Fibroblast of peridontal ligament (primary cell): ENCODE measurements around the gene NR2C1.
"Not testable (repeated sequence)": the region's sequence is repeated elsewhere in the genome, so short reads cannot be mapped to it uniquely, and the experiment has no call there.

Source experiments
- DNase-seq: peaks from one replicate; pipeline ENCODE4 v3.0.0-alpha.2; 2010; ENCODE audit errors: extremely low read depth

NR2C1 gene

GRCh38 chr12:95002754-95003153 lies 70.7 kb downstream of the NR2C1 start:
- no peak for DNase-seq

GRCh38 chr12:94998326-94998725 lies 75.1 kb downstream of the NR2C1 start:
- no peak for DNase-seq

- DNase-seq, result no peak
These were observed 75.7 kb downstream of the NR2C1 start for GRCh38 chr12:94997726-94998125.

GRCh38 chr12:94997061-94997460 lies 76.4 kb downstream of the NR2C1 start:
- DNase-seq, result no peak

GRCh38 chr12:94994312-94994711 lies 79.1 kb downstream of the NR2C1 start:
- peak; percentile 34 for DNase-seq

- not testable (repeated sequence) for DNase-seq
These were observed 79.6 kb downstream of the NR2C1 start for GRCh38 chr12:94993855-94994254.

GRCh38 chr12:94990222-94990621 lies 83.2 kb downstream of the NR2C1 start:
- no peak for DNase-seq

- DNase-seq, result no peak
These were observed 84.9 kb downstream of the NR2C1 start for GRCh38 chr12:94988471-94988870.

- DNase-seq, result no peak
These were observed 85.6 kb downstream of the NR2C1 start for GRCh38 chr12:94987801-94988200.

GRCh38 chr12:94987076-94987669 lies 86.2 kb downstream of the NR2C1 start:
- DNase-seq, result no peak

- not testable (repeated sequence) for DNase-seq
These were observed 88.3 kb downstream of the NR2C1 start for GRCh38 chr12:94985099-94985498.

- DNase-seq, result no peak
These were observed 90.1 kb downstream of the NR2C1 start for GRCh38 chr12:94983321-94983720.

GRCh38 chr12:94982456-94982855 lies 91.0 kb downstream of the NR2C1 start:
- DNase-seq, result peak; percentile 46

GRCh38 chr12:94980577-94980976 lies 92.8 kb downstream of the NR2C1 start:
- DNase-seq, result peak; percentile 74

GRCh38 chr12:94979941-94980340 lies 93.5 kb downstream of the NR2C1 start:
- DNase-seq, result no peak

GRCh38 chr12:94977766-94978468 lies 95.5 kb downstream of the NR2C1 start:
- no peak for DNase-seq

- no peak for DNase-seq
These were observed 100.2 kb downstream of the NR2C1 start for GRCh38 chr12:94973221-94973620.

GRCh38 chr12:94972795-94973194 lies 100.6 kb downstream of the NR2C1 start:
- no peak for DNase-seq

GRCh38 chr12:94971923-94972322 lies 101.5 kb downstream of the NR2C1 start:
- no peak for DNase-seq

- DNase-seq, result no peak
These were observed 102.9 kb downstream of the NR2C1 start for GRCh38 chr12:94970560-94970959.
